CD8-positive, alpha-beta memory T cell (primary cell): Measurements from ENCODE around the gene CAMK2N2. TPM values are rescaled to one million over a fixed set of nuclear protein-coding genes. Genes with fewer than 3 reads are reported as not detected.

Experiments used
- CTCF ChIA-PET: fragments of 350-600 bp; sonication (Branson Sonifier 250); formaldehyde crosslinking; loops from one replicate; lab custom pipeline; 2021; ENCODE audit warnings: antibody characterized with exemption; lab: Charles Lee
- POLR2A ChIA-PET: fragments of 350-600 bp; sonication (Branson Sonifier 250); formaldehyde crosslinking; loops from one replicate; lab custom pipeline; 2021; ENCODE audit warnings: antibody characterized with exemption; lab: Charles Lee
- DNase-seq, 5 donors: peaks; one replicate each; pipeline versions ENCODE4 v3.0.0 to v3.0.0-alpha.2; 2020 to 2022; ENCODE audit warnings: mixed read lengths in 1 of 5
- H3K27ac ChIP-seq: one replicate; pipeline ENCODE4 v1.7.0; 2013; ENCODE audit warnings: low read depth, mild to moderate bottlenecking, low read length, moderate library complexity
- H3K27me3 ChIP-seq: 2 replicates; pipeline ENCODE4 v1.7.0; 2013; ENCODE audit warnings: low read length, mild to moderate bottlenecking; ENCODE audit not compliant: insufficient read depth, poor library complexity, severe bottlenecking
- H3K36me3 ChIP-seq: 2 replicates; pipeline ENCODE4 v1.7.0; 2013; ENCODE audit warnings: mild to moderate bottlenecking, low read length, moderate library complexity; ENCODE audit not compliant: insufficient read depth
- H3K4me1 ChIP-seq: 2 replicates; pipeline ENCODE4 v1.7.0; 2013; ENCODE audit warnings: mild to moderate bottlenecking, low read length, moderate library complexity; ENCODE audit not compliant: insufficient read depth
- H3K4me3 ChIP-seq: 2 replicates; pipeline ENCODE4 v1.7.0; 2013; ENCODE audit warnings: mild to moderate bottlenecking, low read length
- H3K9me3 ChIP-seq: 2 replicates; pipeline ENCODE4 v1.7.0; 2013; ENCODE audit warnings: mild to moderate bottlenecking, low read length
- H3K27ac Mint-ChIP-seq, 8 donors: one replicate each; pipeline ENCODE4 v1.8.0; 2020 to 2021; ENCODE audit warnings: mixed read lengths in 8 of 8, mild to moderate bottlenecking in 6 of 8, inconsistent platforms in 3 of 8, moderate library complexity in 3 of 8
- H3K27me3 Mint-ChIP-seq, 2 donors: one replicate each; pipeline ENCODE4 v1.8.0; 2020 to 2021; ENCODE audit warnings: mixed read lengths in 2 of 2, mild to moderate bottlenecking in 1 of 2, moderate library complexity in 1 of 2
- H3K36me3 Mint-ChIP-seq, 3 donors: one replicate each; pipeline ENCODE4 v1.8.0; 2020 to 2021; ENCODE audit warnings: mixed read lengths in 3 of 3, inconsistent platforms in 1 of 3, mild to moderate bottlenecking in 1 of 3
- H3K4me1 Mint-ChIP-seq, 3 donors: one replicate each; pipeline ENCODE4 v1.8.0; 2020 to 2021; ENCODE audit warnings: mixed read lengths in 3 of 3, inconsistent platforms in 1 of 3, mild to moderate bottlenecking in 1 of 3
- H3K4me3 Mint-ChIP-seq, 7 donors: one replicate each; pipeline ENCODE4 v1.8.0; 2020 to 2021; ENCODE audit warnings: mixed read lengths in 7 of 7, mild to moderate bottlenecking in 6 of 7, moderate library complexity in 4 of 7, inconsistent platforms in 2 of 7
- H3K9me3 Mint-ChIP-seq, 5 donors: one replicate each; pipeline ENCODE4 v1.8.0; 2020 to 2022; ENCODE audit warnings: mixed read lengths in 5 of 5, mild to moderate bottlenecking in 3 of 5, moderate library complexity in 2 of 5, inconsistent platforms in 1 of 5
- polyA plus RNA-seq: library from polyadenylated mRNA; unstranded; fragments of 300-500 nt; fragmentation: Illumina TruSeq; gene quantifications from one replicate; pipeline ENCODE4 v1.2.3, GENCODE V29; 2021
- total RNA-seq, 2 experiments: library from RNA; stranded (reverse); gene quantifications; one replicate each; pipeline ENCODE4 v1.2.3, GENCODE V29; 2021

The CAMK2N2 gene
- total and polyA plus RNA-seq, 3 experiments from 2014 or later = 0.66 to 0.77 TPM; not detected in 1

- Histone ChIP-seq H3K9me3 (no peaks in the 10 kb centered on the region), H3K4me3 (no peak overlapping the region), H3K4me1 (peaks cover 23% of the 10 kb centered on the region), H3K36me3 (no peaks in the 10 kb centered on the region), H3K27me3 (peaks cover 20% of the 10 kb centered on the region), H3K27ac (no peak overlapping the region)
- H3K27ac Mint-ChIP-seq = peak overlapping the region in 4 of 8 donors; percentile 33 to 72 (median 54)
- DNase-seq = no peak
- H3K36me3 Mint-ChIP-seq = no peaks in the 10 kb centered on the region
- peak overlapping the region in 6 of 7 donors; percentile 56 to 75 (median 71) for H3K4me3 Mint-ChIP-seq
- H3K9me3 Mint-ChIP-seq = no peaks in the 10 kb centered on the region
- ChIA-PET CTCF (interaction anchor here (2.0 kb wide), 1 partner anchor 35 kb away, joined by 8 read pairs; no protein-coding TSS in a partner anchor), POLR2A (no interaction called here)
- peaks cover 28 to 38% of the 10 kb centered on the region in 2 donors for H3K27me3 Mint-ChIP-seq
- peaks cover 17 to 29% (median 18%) of the 10 kb centered on the region in 3 donors for H3K4me1 Mint-ChIP-seq
These were observed 1.4 kb upstream of the CAMK2N2 start for GRCh38 chr3:184262764-184263179.

GRCh38 chr3:184261854-184262763, 756 bp upstream of the CAMK2N2 start:
- Histone ChIP-seq H3K27ac (no peak overlapping the region), H3K27me3 (peaks cover 20% of the 10 kb centered on the region), H3K9me3 (no peaks in the 10 kb centered on the region), H3K4me1 (peaks cover 23% of the 10 kb centered on the region), H3K36me3 (no peaks in the 10 kb centered on the region), H3K4me3 (peak overlapping the region; percentile 61)
- Mint-ChIP-seq H3K4me3 (peak overlapping the region; percentile 77 to 94 (median 84)), H3K36me3 (peaks cover 0 to 1% (median 0%) of the 10 kb centered on the region in 3 donors), H3K27me3 (peaks cover 21 to 32% of the 10 kb centered on the region in 2 donors), H3K4me1 (peaks cover 17 to 29% (median 18%) of the 10 kb centered on the region in 3 donors), H3K9me3 (no peaks in the 10 kb centered on the region), H3K27ac (peak overlapping the region in 7 of 8 donors; percentile 3 to 92 (median 54))
- POLR2A ChIA-PET = no interaction called here
- DNase-seq = peak in 2 of 5 donors; percentile 15 to 30
- CTCF ChIA-PET = interaction anchor here (0.7 to 3.0 kb wide), 3 partner anchors 9 to 34 kb away, joined by 3 to 13 read pairs (median 8); partner anchors contain the start of gene EEF1AKMT4

DNA sequence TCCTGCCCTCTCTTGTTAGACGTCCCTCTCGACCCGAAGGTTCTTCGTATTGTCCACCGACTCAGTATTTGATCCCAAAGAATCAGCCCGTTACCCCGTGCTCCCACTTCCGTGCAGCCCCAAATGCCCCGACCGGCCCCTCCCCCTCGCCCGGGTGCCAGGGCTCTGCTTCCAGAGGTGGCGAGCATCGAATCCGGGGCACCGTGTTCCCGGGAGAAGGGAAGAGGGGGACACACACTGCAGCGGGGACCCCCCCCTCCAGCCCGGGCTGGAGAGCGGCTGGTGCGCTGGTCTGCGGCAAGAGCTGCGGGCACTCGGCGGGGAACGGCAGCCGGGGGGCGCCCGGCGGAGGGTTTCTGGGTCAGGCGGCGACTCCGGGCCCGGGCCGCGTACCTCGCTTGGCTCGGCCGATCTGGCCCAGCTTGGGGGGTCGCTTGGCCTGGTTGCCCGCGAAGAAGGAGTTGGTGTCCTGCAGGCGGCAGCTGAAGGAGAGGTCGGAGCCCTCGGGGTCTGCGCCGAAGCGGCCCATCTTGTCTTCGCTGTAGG, 556 bp downstream of the CAMK2N2 start:
- Histone ChIP-seq H3K36me3 (no peaks in the 10 kb centered on the region), H3K9me3 (no peaks in the 10 kb centered on the region), H3K27ac (no peak overlapping the region), H3K4me3 (peak overlapping the region; percentile 51), H3K4me1 (peaks cover 23% of the 10 kb centered on the region), H3K27me3 (peaks cover 20% of the 10 kb centered on the region)
- Mint-ChIP-seq H3K4me3 (peak overlapping the region; percentile 79 to 93 (median 90)), H3K27me3 (peaks cover 17 to 26% of the 10 kb centered on the region in 2 donors), H3K4me1 (peaks cover 17 to 29% (median 18%) of the 10 kb centered on the region in 3 donors), H3K36me3 (peaks cover 0 to 1% (median 0%) of the 10 kb centered on the region in 3 donors), H3K9me3 (no peaks in the 10 kb centered on the region), H3K27ac (peak overlapping the region in 7 of 8 donors; percentile 50 to 90 (median 78))
- DNase-seq = no peak
- ChIA-PET POLR2A (interaction anchor here (0.6 kb wide), 1 partner anchor 26 kb away, joined by 7 read pairs; no protein-coding TSS in a partner anchor), CTCF (interaction anchor here (1.0 to 3.0 kb wide), 4 partner anchors 8 to 33 kb away, joined by 3 to 13 read pairs (median 6); partner anchors contain the start of gene EEF1AKMT4)

- H3K27me3 Mint-ChIP-seq = peaks cover 14 to 23% of the 10 kb centered on the region in 2 donors
- H3K36me3 ChIP-seq = no peaks in the 10 kb centered on the region
- H3K4me1 Mint-ChIP-seq = peaks cover 17 to 29% (median 18%) of the 10 kb centered on the region in 3 donors
- peak overlapping the region; percentile 51 for H3K4me3 ChIP-seq
- no peaks in the 10 kb centered on the region for H3K9me3 Mint-ChIP-seq
- H3K27ac ChIP-seq = no peak overlapping the region
- CTCF ChIA-PET = interaction anchor here (1.0 to 3.0 kb wide), 4 partner anchors 9 to 20 kb away, joined by 3 to 13 read pairs (median 4); partner anchors contain the start of gene EEF1AKMT4
- H3K4me1 ChIP-seq = peaks cover 23% of the 10 kb centered on the region
- H3K36me3 Mint-ChIP-seq = peaks cover 0 to 1% (median 0%) of the 10 kb centered on the region in 3 donors
- H3K27me3 ChIP-seq = peaks cover 20% of the 10 kb centered on the region
- POLR2A ChIA-PET = interaction anchor here (0.5 to 0.6 kb wide), 2 partner anchors 27 to 108 kb away, joined by 3 to 7 read pairs; no protein-coding TSS in a partner anchor
- H3K9me3 ChIP-seq = no peaks in the 10 kb centered on the region
- DNase-seq = peak; percentile 35 to 61 (median 41)
- peak overlapping the region; percentile 42 to 90 (median 69) for H3K27ac Mint-ChIP-seq
- peak overlapping the region; percentile 79 to 93 (median 90) for H3K4me3 Mint-ChIP-seq
These were observed 1.3 kb downstream of the CAMK2N2 start for GRCh38 chr3:184259878-184260723.

GRCh38 chr3:184259396-184259877, 1.9 kb downstream of the CAMK2N2 start:
- no peak overlapping the region for H3K27ac ChIP-seq
- H3K4me1 Mint-ChIP-seq = peaks cover 17 to 29% (median 18%) of the 10 kb centered on the region in 3 donors
- no peak overlapping the region for H3K4me3 ChIP-seq
- peaks cover 23% of the 10 kb centered on the region for H3K4me1 ChIP-seq
- no peaks in the 10 kb centered on the region for H3K9me3 ChIP-seq
- no peaks in the 10 kb centered on the region for H3K36me3 ChIP-seq
- CTCF ChIA-PET = interaction anchor here (1.3 to 3.0 kb wide), 2 partner anchors 10 to 19 kb away, joined by 4 to 13 read pairs; partner anchors contain the start of gene EEF1AKMT4
- peak overlapping the region in 2 of 8 donors; percentile 5 to 78 for H3K27ac Mint-ChIP-seq
- H3K9me3 Mint-ChIP-seq = no peaks in the 10 kb centered on the region
- peak overlapping the region; percentile 33 to 89 (median 70) for H3K4me3 Mint-ChIP-seq
- peaks cover 14% of the 10 kb centered on the region for H3K27me3 ChIP-seq
- peaks cover 11 to 16% of the 10 kb centered on the region in 2 donors for H3K27me3 Mint-ChIP-seq
- POLR2A ChIA-PET = interaction anchor here (0.5 kb wide), 1 partner anchor 107 kb away, joined by 3 read pairs; no protein-coding TSS in a partner anchor
- DNase-seq = no peak
- H3K36me3 Mint-ChIP-seq = peaks cover 0 to 1% (median 0%) of the 10 kb centered on the region in 3 donors

DNA sequence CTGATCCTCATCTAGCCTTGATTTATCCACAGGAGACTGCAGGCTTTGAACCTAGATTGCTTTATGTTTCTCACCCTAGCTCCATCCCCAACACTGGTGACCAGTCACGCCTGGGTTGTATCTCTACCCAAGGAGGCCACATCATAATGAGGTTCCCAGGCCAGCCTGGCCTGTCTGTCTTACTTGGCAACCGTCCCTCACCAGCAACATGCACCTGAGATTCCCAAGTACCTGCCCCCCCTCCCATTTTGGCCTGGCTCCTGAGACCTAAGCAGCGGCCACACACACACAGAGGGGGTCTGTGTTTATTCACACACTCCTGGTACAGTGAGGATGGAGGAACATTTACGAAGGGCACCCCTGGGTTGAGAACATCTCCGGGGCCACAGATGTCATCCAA, 2.4 kb downstream of the CAMK2N2 start:
- Mint-ChIP-seq H3K9me3 (no peaks in the 10 kb centered on the region), H3K4me3 (peak overlapping the region; percentile 36 to 85 (median 68)), H3K27me3 (peaks cover 11 to 16% of the 10 kb centered on the region in 2 donors), H3K4me1 (peaks cover 17 to 29% (median 18%) of the 10 kb centered on the region in 3 donors), H3K36me3 (peaks cover 0 to 1% (median 0%) of the 10 kb centered on the region in 3 donors), H3K27ac (peak overlapping the region in 1 of 8 donors; percentile 78)
- POLR2A ChIA-PET = no interaction called here
- DNase-seq = no peak
- Histone ChIP-seq H3K9me3 (no peaks in the 10 kb centered on the region), H3K4me3 (no peak overlapping the region), H3K4me1 (peaks cover 23% of the 10 kb centered on the region), H3K36me3 (no peaks in the 10 kb centered on the region), H3K27ac (no peak overlapping the region), H3K27me3 (peaks cover 12% of the 10 kb centered on the region)
- CTCF ChIA-PET = interaction anchor here (1.0 to 1.4 kb wide), 3 partner anchors 9 to 18 kb away, joined by 3 to 7 read pairs (median 4); partner anchors contain the start of gene EEF1AKMT4
